Right ventricle myocardium inferior (tissue), 1 donor: Measurements from ENCODE around the gene STPG3. TPM values are rescaled to one million over a fixed set of nuclear protein-coding genes. Genes with fewer than 3 reads are reported as not detected.

Experiments used
- ATAC-seq: fragments of 200-7000 bp; cut with Tn5 transposase; one replicate; pipeline ENCODE4 v1.9.1; 2020; ENCODE audit warnings: mild to moderate bottlenecking, moderate library complexity
- DNase-seq: peaks from one replicate; pipeline ENCODE4 v3.0.0; 2021; ENCODE audit errors: missing footprints
- intact Hi-C: fragments of 100-400 bp; cut with DNase I; formaldehyde crosslinking; loops from one replicate; pipeline ENCODE4 v1.11.0; 2022
- total RNA-seq: library from RNA; stranded (reverse); fragmentation: NEBNext Ultra II Directional; extraction: Animal tissue kit (Norgen Biotek cat#: 25700); gene quantifications from one replicate; pipeline ENCODE4 v1.2.1, GENCODE V29; 2021
- donor health status: DM: no; HTN: yes; CAD: no; lungs with severe emphysema.

STPG3 gene
- total RNA-seq, 1 donor from 2014 or later = 1.4 TPM

GRCh38 chr9:137302449-137303150 lies 51.5 kb downstream of the STPG3 start:
- intact Hi-C loops = no loop called here
- DNase-seq (no peak), ATAC-seq (peak; percentile 4)

Other genes starting within 250 kb of the STPG3 start
- 28.2 TPM for gene ABCA2, start 223.0 kb upstream of the STPG3 start, total RNA-seq
- gene FUT7, start 219.2 kb upstream of the STPG3 start, total RNA-seq = 0.11 TPM
- gene NPDC1, start 205.1 kb upstream of the STPG3 start, total RNA-seq = 69.0 TPM
- 2.7 TPM for gene ENTPD2, start 197.2 kb upstream of the STPG3 start, total RNA-seq
- 0.22 TPM for gene SAPCD2, start 180.7 kb upstream of the STPG3 start, total RNA-seq
- 13.6 TPM for gene UAP1L1, start 173.8 kb upstream of the STPG3 start, total RNA-seq
- 20.4 TPM for gene MAN1B1, start 164.3 kb upstream of the STPG3 start, total RNA-seq
- gene DPP7, start 136.6 kb upstream of the STPG3 start, total RNA-seq = 143 TPM
- gene GRIN1, start 112.1 kb upstream of the STPG3 start, total RNA-seq = not detected
- gene LRRC26, start 81.2 kb upstream of the STPG3 start, total RNA-seq = not detected
- not detected for gene TMEM210, start 79.2 kb upstream of the STPG3 start, total RNA-seq
- 35.0 TPM for gene ANAPC2, start 62.7 kb upstream of the STPG3 start, total RNA-seq
- gene SSNA1, start 62.6 kb upstream of the STPG3 start, total RNA-seq = 70.7 TPM
- gene TPRN, start 50.5 kb upstream of the STPG3 start, total RNA-seq = 27.9 TPM
- 44.6 TPM for gene TMEM203, start 45.6 kb upstream of the STPG3 start, total RNA-seq
- gene NDOR1, start 45.6 kb upstream of the STPG3 start, total RNA-seq = 5.9 TPM
- gene RNF208, start 29.0 kb upstream of the STPG3 start, total RNA-seq = 26.0 TPM
- not detected for gene CYSRT1, start 26.1 kb upstream of the STPG3 start, total RNA-seq
- gene RNF224, start 23.8 kb upstream of the STPG3 start, total RNA-seq = not detected
- gene SLC34A3, start 20.4 kb upstream of the STPG3 start, total RNA-seq = not detected
- 620 TPM for gene TUBB4B, start 10.0 kb upstream of the STPG3 start, total RNA-seq
- 37.9 TPM for gene NELFB, start 4.0 kb downstream of the STPG3 start, total RNA-seq
- 16.5 TPM for gene TOR4A, start 26.4 kb downstream of the STPG3 start, total RNA-seq
- gene NRARP, start 51.0 kb downstream of the STPG3 start, total RNA-seq = 4.7 TPM
- 6.8 TPM for gene EXD3, start 171.9 kb downstream of the STPG3 start, total RNA-seq
- 2.2 TPM for gene NOXA1, start 172.1 kb downstream of the STPG3 start, total RNA-seq
- gene ENTPD8, start 190.1 kb downstream of the STPG3 start, total RNA-seq = not detected
- 11.5 TPM for gene NSMF, start 208.0 kb downstream of the STPG3 start, total RNA-seq